RWPE2 (cell line): ENCODE results near the gene SLCO3A1.

ENCODE experiments used
- ATAC-seq: fragments of 200-7000 bp; cut with Tn5 transposase; 3 replicates; pipeline ENCODE4 v1.9.1; 2021; ENCODE audit warnings: low read depth
- DNase-seq: peaks from one replicate; pipeline ENCODE4 v3.0.0-alpha.2; 2020; ENCODE audit warnings: low spot score
- H3K27ac ChIP-seq: fragments of 450-650 bp; 2 replicates; pipeline ENCODE4 v1.5.1; 2017; ENCODE audit warnings: mild to moderate bottlenecking; ENCODE audit not compliant: poor library complexity, severe bottlenecking
- H3K27me3 ChIP-seq: fragments of 250-450 bp; sonication (Bioruptor Pico); 2 replicates; pipeline ENCODE4 v1.5.1; 2021; ENCODE audit warnings: mild to moderate bottlenecking, moderate library complexity; ENCODE audit not compliant: insufficient read depth, poor library complexity, severe bottlenecking
- H3K36me3 ChIP-seq: fragments of 250-450 bp; sonication (Bioruptor Pico); 2 replicates; pipeline ENCODE4 v1.5.1; 2020; ENCODE audit warnings: low read depth, mild to moderate bottlenecking, moderate library complexity
- H3K4me1 ChIP-seq: fragments of 250-450 bp; sonication (Bioruptor Pico); 2 replicates; pipeline ENCODE4 v1.5.1; 2021; ENCODE audit warnings: mild to moderate bottlenecking, moderate library complexity; ENCODE audit not compliant: insufficient read depth, poor library complexity, severe bottlenecking
- H3K4me3 ChIP-seq: fragments of 250-450 bp; sonication (Bioruptor Pico); 2 replicates; pipeline ENCODE4 v1.5.1; 2021; ENCODE audit warnings: mild to moderate bottlenecking, moderate library complexity; ENCODE audit not compliant: severe bottlenecking
- H3K9me3 ChIP-seq: fragments of 250-450 bp; sonication (Bioruptor Pico); 2 replicates; pipeline ENCODE4 v1.5.1; 2021; ENCODE audit warnings: mild to moderate bottlenecking, moderate library complexity; ENCODE audit not compliant: severe bottlenecking
- TF ChIP-seq, protein P1 (sequence below): fragments of 450-650 bp; IDR thresholded peaks from one replicate; pipeline ENCODE4 v1.5.1; 2017; ENCODE audit warnings: mild to moderate bottlenecking, moderate library complexity; ENCODE audit not compliant: poor library complexity, severe bottlenecking

The SLCO3A1 gene

DNA sequence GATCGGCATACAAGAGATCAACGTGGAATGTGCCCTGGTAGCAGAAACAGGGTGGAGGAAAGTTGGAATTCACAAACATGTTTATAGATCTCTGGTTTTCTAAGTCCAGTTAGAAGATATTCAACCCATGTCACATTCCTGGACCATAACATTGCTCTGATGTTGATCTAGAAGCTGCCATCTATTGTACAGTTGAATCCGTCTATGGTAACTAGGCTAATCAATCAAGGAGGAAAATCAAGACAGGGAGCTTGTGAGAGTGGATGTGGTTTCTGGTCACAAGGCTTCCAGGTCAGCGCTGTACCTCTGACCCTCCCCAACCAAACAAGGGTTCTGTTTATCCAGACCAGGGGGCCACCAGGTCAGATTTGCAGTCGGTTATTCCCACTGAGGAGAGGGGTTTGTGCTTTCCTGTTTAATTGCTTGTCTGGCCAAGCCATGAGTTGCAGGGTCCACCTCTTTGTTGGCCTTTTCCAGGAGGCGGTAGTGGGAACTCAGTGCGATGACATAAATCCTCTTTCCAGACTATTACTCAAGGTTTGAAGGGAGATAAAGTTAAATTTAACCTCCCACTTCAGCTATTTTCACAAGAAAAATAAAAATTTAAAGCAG lies 130.3 kb downstream of the SLCO3A1 start:
- ATAC-seq (no peak), DNase-seq (no peak)
- no peak overlapping the region for H3K4me3 ChIP-seq
- TF ChIP-seq, protein P1, sequence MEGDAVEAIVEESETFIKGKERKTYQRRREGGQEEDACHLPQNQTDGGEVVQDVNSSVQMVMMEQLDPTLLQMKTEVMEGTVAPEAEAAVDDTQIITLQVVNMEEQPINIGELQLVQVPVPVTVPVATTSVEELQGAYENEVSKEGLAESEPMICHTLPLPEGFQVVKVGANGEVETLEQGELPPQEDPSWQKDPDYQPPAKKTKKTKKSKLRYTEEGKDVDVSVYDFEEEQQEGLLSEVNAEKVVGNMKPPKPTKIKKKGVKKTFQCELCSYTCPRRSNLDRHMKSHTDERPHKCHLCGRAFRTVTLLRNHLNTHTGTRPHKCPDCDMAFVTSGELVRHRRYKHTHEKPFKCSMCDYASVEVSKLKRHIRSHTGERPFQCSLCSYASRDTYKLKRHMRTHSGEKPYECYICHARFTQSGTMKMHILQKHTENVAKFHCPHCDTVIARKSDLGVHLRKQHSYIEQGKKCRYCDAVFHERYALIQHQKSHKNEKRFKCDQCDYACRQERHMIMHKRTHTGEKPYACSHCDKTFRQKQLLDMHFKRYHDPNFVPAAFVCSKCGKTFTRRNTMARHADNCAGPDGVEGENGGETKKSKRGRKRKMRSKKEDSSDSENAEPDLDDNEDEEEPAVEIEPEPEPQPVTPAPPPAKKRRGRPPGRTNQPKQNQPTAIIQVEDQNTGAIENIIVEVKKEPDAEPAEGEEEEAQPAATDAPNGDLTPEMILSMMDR = no peak
- H3K27ac ChIP-seq = no peak overlapping the region
- no peaks in the 10 kb centered on the region for H3K9me3 ChIP-seq
- H3K36me3 ChIP-seq = no peaks in the 10 kb centered on the region
- H3K27me3 ChIP-seq = no peaks in the 10 kb centered on the region
- H3K4me1 ChIP-seq = no peaks in the 10 kb centered on the region

DNA sequence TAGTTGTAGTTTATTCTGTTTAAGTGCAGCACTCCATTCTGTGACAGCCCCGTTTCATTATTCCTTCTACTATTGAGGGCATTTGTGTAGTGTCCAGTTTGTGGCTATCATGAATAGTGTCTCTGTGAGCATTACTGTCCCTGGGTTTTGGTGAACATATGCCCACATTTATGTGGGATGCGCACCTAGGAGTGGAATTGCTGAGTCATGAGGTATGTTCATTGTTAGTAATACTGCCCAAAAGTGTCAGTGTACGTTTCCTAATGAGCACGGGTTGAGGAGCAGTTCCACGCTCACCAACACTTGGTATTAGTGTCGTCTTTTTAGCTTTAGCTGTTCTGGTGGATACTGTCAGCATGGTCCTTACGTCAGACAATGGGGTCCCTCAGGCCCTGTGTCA lies 131.8 kb downstream of the SLCO3A1 start:
- Histone ChIP-seq H3K36me3 (no peaks in the 10 kb centered on the region), H3K9me3 (no peaks in the 10 kb centered on the region), H3K4me1 (no peaks in the 10 kb centered on the region), H3K4me3 (no peak overlapping the region), H3K27me3 (no peaks in the 10 kb centered on the region), H3K27ac (no peak overlapping the region)
- TF ChIP-seq, protein P1 = no peak
- no peak for ATAC-seq
- DNase-seq = no peak

DNA sequence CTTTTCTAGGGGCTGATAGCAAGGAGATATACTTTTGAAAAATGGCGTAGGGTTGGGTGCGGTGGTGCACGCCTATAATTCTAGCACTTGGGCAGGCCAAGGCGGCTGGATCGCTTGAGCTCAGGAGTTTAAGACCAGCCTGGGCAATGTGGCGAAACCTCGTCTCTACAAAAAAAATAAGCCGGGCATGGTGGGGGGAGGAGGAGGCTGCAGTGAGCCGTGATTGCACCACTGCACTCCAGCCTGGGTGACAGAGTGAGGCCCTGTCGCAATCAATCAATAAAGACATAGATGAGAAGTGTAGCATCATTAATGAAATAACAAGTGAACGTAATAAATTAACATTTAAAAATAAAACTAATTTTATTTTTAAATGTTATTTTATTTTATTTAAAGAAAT lies 134.6 kb downstream of the SLCO3A1 start:
- no peak overlapping the region for H3K4me3 ChIP-seq
- ATAC-seq (no peak), DNase-seq (no peak)
- no peaks in the 10 kb centered on the region for H3K27me3 ChIP-seq
- TF ChIP-seq, protein P1 = no peak
- H3K36me3 ChIP-seq = no peaks in the 10 kb centered on the region
- H3K4me1 ChIP-seq = peaks cover 5% of the 10 kb centered on the region
- H3K9me3 ChIP-seq = no peaks in the 10 kb centered on the region
- no peak overlapping the region for H3K27ac ChIP-seq

DNA sequence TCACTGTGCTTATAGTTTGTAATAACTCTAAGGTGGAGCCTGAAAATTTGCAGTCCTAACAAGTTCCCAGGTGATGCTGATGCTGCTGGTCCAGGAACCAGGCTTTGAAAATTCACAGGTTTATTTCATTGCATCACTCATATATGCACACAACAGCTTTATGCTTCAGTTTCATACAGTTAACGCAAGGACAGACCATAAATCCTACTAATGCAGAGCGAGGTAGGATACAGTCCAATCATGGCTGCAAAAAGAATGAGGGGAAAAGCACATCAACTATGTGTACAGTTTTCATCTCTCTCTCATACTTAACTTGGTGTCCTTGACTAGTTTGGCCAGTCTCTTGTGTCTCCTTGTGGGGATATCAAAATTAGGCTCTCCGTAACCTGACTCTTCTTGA lies 135.1 kb downstream of the SLCO3A1 start:
- no peaks in the 10 kb centered on the region for H3K36me3 ChIP-seq
- TF ChIP-seq, protein P1 = no peak
- no peak overlapping the region for H3K27ac ChIP-seq
- no peaks in the 10 kb centered on the region for H3K27me3 ChIP-seq
- ATAC-seq (no peak), DNase-seq (no peak)
- no peak overlapping the region for H3K4me3 ChIP-seq
- peaks cover 9% of the 10 kb centered on the region for H3K4me1 ChIP-seq
- no peaks in the 10 kb centered on the region for H3K9me3 ChIP-seq

DNA sequence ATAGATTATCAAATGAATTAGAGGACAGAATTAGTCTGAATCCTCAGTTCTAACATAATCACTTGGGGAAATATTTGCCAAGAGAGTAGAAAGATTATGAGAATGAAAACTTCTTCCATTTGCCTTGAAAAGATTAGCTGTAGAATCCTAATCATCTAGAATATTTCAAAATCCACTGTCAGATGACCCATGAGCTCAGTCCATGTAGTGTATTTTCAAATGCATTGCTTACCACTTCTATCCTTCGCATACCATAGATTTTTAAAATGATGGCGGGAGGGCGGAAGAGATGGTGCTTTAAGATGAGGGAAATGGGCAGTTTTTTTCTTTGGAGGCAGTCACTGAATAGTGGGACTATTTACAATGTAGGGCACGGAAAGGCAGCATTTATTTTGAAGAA lies 136.3 kb downstream of the SLCO3A1 start:
- H3K27ac ChIP-seq = no peak overlapping the region
- TF ChIP-seq, protein P1 = no peak
- no peak overlapping the region for H3K4me3 ChIP-seq
- H3K36me3 ChIP-seq = no peaks in the 10 kb centered on the region
- H3K4me1 ChIP-seq = peaks cover 9% of the 10 kb centered on the region
- ATAC-seq = no peak
- no peaks in the 10 kb centered on the region for H3K9me3 ChIP-seq
- no peak for DNase-seq
- no peaks in the 10 kb centered on the region for H3K27me3 ChIP-seq
